Fibroblast of the aortic adventitia (primary cell): ENCODE results near the gene ZNF526. TPM values are rescaled to one million over a fixed set of nuclear protein-coding genes. Genes with fewer than 3 reads are reported as not detected.
A peak's percentile ranks its signal among the peaks of the same experiment; 100 is the strongest.

Source experiments
- DNase-seq: peaks from one replicate; pipeline ENCODE4 v3.0.0-alpha.2; 2010; ENCODE audit warnings: low read depth
- H3K4me3 ChIP-seq: 2 replicates; pipeline ENCODE4 v1.5.1; 2011; ENCODE audit warnings: low read depth, mild to moderate bottlenecking, control low read depth, low read length, moderate library complexity
- CTCF ChIP-seq: IDR thresholded peaks from 2 replicates; pipeline ENCODE4 v1.5.1; 2011; ENCODE audit warnings: mild to moderate bottlenecking, low read length, control low read depth, inconsistent platforms; ENCODE audit not compliant: insufficient read depth
- total RNA-seq: library from RNA; depleted of rRNA; stranded (reverse); fragments of >200 nt; gene quantifications from 2 replicates; pipeline ENCODE4 v1.2.3, GENCODE V29; 2012; ENCODE audit warnings: low replicate concordance

ZNF526 gene
- total RNA-seq, 1 donor, result 13.0 TPM

- no peak overlapping the region for H3K4me3 ChIP-seq
- no peak for TF ChIP-seq CTCF
- DNase-seq, result no peak
These were observed 7.2 kb upstream of the ZNF526 start for GRCh38 chr19:42212886-42213285.

GRCh38 chr19:42214810-42215485, 5.2 kb upstream of the ZNF526 start:
- DNase-seq, result no peak
- H3K4me3 ChIP-seq, result no peak overlapping the region
- TF ChIP-seq CTCF, result no peak

GRCh38 chr19:42216653-42217519, 3.2 kb upstream of the ZNF526 start:
- peak overlapping the region; percentile 90 for H3K4me3 ChIP-seq
- DNase-seq, result peak; percentile 22
- no peak for TF ChIP-seq CTCF

GRCh38 chr19:42217520-42218437, 2.3 kb upstream of the ZNF526 start, which contains the start of gene DEDD2:
DEDD2 (minus strand) TSS chr19:42217677; CDS start chr19:42217007, 670 bp downstream.
- H3K4me3 ChIP-seq, result peak within 1 kb of the TSS; percentile 90
- peak; percentile 97 for DNase-seq
- no peak for TF ChIP-seq CTCF

GRCh38 chr19:42220751-42221097, 612 bp downstream of the ZNF526 start:
- H3K4me3 ChIP-seq, result peak overlapping the region; percentile 92
- no peak for DNase-seq
- TF ChIP-seq CTCF, result no peak

GRCh38 chr19:42224940-42225717, 5.0 kb downstream of the ZNF526 start:
- no peak for TF ChIP-seq CTCF
- H3K4me3 ChIP-seq, result no peak overlapping the region
- DNase-seq, result no peak
